C4-2B (cell line): ENCODE data around the gene FOXO1.

Experiments used
- ZFX ChIP-seq: fragments of 450-650 bp; IDR thresholded peaks from 2 replicates; pipeline ENCODE4 v1.6.1; 2017
- TF ChIP-seq, protein P1 (sequence below): fragments of 450-650 bp; conservative IDR thresholded peaks from 2 replicates; pipeline ENCODE4 v1.5.1; 2017; ENCODE audit warnings: mild to moderate bottlenecking

GRCh38 chr13:40672765-40673397 is 6.4 kb upstream of the FOXO1 start:
- TF ChIP-seq, protein P1, sequence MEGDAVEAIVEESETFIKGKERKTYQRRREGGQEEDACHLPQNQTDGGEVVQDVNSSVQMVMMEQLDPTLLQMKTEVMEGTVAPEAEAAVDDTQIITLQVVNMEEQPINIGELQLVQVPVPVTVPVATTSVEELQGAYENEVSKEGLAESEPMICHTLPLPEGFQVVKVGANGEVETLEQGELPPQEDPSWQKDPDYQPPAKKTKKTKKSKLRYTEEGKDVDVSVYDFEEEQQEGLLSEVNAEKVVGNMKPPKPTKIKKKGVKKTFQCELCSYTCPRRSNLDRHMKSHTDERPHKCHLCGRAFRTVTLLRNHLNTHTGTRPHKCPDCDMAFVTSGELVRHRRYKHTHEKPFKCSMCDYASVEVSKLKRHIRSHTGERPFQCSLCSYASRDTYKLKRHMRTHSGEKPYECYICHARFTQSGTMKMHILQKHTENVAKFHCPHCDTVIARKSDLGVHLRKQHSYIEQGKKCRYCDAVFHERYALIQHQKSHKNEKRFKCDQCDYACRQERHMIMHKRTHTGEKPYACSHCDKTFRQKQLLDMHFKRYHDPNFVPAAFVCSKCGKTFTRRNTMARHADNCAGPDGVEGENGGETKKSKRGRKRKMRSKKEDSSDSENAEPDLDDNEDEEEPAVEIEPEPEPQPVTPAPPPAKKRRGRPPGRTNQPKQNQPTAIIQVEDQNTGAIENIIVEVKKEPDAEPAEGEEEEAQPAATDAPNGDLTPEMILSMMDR: no peak
- no peak for TF ChIP-seq ZFX
